HepG2 (cell line): ENCODE results near the gene IRAK1BP1. TPM values are rescaled to one million over a fixed set of nuclear protein-coding genes. Genes with fewer than 3 reads are reported as not detected.

ENCODE experiments used
- AGO1 ChIP-seq: fragments of 200-400 bp; formaldehyde crosslinking; IDR thresholded peaks from 2 replicates; pipeline ENCODE4 v1.6.1; 2017; ENCODE audit warnings: mild to moderate bottlenecking, low read depth, low read length, moderate library complexity; ENCODE audit not compliant: poor library complexity, severe bottlenecking
- ATF2 ChIP-seq: sonication (generic); formaldehyde crosslinking; IDR thresholded peaks from 2 replicates; pipeline ENCODE4 v1.4.0; 2020; ENCODE audit warnings: missing genetic modification reagents
- CEBPB ChIP-seq: IDR thresholded peaks from 2 replicates; pipeline ENCODE4 v1.6.1; 2011; ENCODE audit warnings: low read depth, low read length, improper control_type of control experiment, borderline replicate concordance
- EHMT2 ChIP-seq: fragments of 200-600 bp; sonication (generic); IDR thresholded peaks from 2 replicates; pipeline ENCODE4 v1.7.0; 2017; ENCODE audit warnings: antibody characterized with exemption, low read depth, low read length, borderline replicate concordance
- FOXC1 ChIP-seq: sonication (generic); formaldehyde crosslinking; IDR thresholded peaks from 2 replicates; pipeline ENCODE4 v1.8.0; 2022; ENCODE audit warnings: mild to moderate bottlenecking, missing genetic modification reagents, borderline replicate concordance
- HDAC6 ChIP-seq: fragments of 200-600 bp; sonication (generic); IDR thresholded peaks from 2 replicates; pipeline ENCODE4 v1.7.0; 2017; ENCODE audit warnings: mild to moderate bottlenecking, antibody characterized with exemption, low read length, low read depth
- HNF4G ChIP-seq, 2 experiments: sonication (generic) in 1 of 2; formaldehyde crosslinking in 1 of 2; IDR thresholded peaks; 2 replicates each; pipeline versions ENCODE4 v1.4.0 to v1.6.1; 2011 to 2020; ENCODE audit warnings: borderline replicate concordance in 2 of 2, low read depth in 2 of 2, mild to moderate bottlenecking in 2 of 2, low read length in 1 of 2, missing genetic modification reagents in 1 of 2, moderate library complexity in 1 of 2
- HNRNPLL ChIP-seq: fragments of 200-400 bp; formaldehyde crosslinking; IDR thresholded peaks from 2 replicates; pipeline ENCODE4 v1.6.1; 2017; ENCODE audit warnings: mild to moderate bottlenecking, low read depth, low read length; ENCODE audit not compliant: poor library complexity, severe bottlenecking
- MAX ChIP-seq: IDR thresholded peaks from 2 replicates; pipeline ENCODE4 v1.6.1; 2012; ENCODE audit warnings: inconsistent platforms
- MLLT10 ChIP-seq: sonication (generic); formaldehyde crosslinking; IDR thresholded peaks from 2 replicates; pipeline ENCODE4 v1.4.0; 2020; ENCODE audit warnings: missing genetic modification reagents
- MLXIP ChIP-seq: sonication (generic); formaldehyde crosslinking; IDR thresholded peaks from 2 replicates; pipeline ENCODE4 v1.9.0; 2021; ENCODE audit warnings: missing genetic modification reagents, borderline replicate concordance
- MYC ChIP-seq: sonication (generic); formaldehyde crosslinking; IDR thresholded peaks from 2 replicates; pipeline ENCODE4 v1.9.0; 2021; ENCODE audit warnings: missing genetic modification reagents, borderline replicate concordance
- NFKB2 ChIP-seq: sonication (generic); formaldehyde crosslinking; IDR thresholded peaks from 2 replicates; pipeline ENCODE4 v1.4.0; 2020; ENCODE audit warnings: missing genetic modification reagents, borderline replicate concordance
- TAF1 ChIP-seq: sonication (generic); formaldehyde crosslinking; IDR thresholded peaks from 2 replicates; pipeline ENCODE4 v1.4.0; 2020; ENCODE audit warnings: missing genetic modification reagents
- U2AF1 ChIP-seq: fragments of 200-400 bp; formaldehyde crosslinking; optimal IDR thresholded peaks from 2 replicates; pipeline ENCODE3; 2017; ENCODE audit warnings: mild to moderate bottlenecking, low read depth, low read length
- YEATS4 ChIP-seq: sonication (generic); formaldehyde crosslinking; IDR thresholded peaks from 2 replicates; pipeline ENCODE4 v1.4.0; 2020; ENCODE audit warnings: missing genetic modification reagents, borderline replicate concordance
- ZGPAT ChIP-seq: IDR thresholded peaks from 2 replicates; pipeline ENCODE4 v1.6.1; 2016; ENCODE audit warnings: mild to moderate bottlenecking
- ZNF230 ChIP-seq: sonication (generic); formaldehyde crosslinking; IDR thresholded peaks from 2 replicates; pipeline ENCODE4 v1.4.0; 2020; ENCODE audit warnings: mild to moderate bottlenecking, missing genetic modification reagents
- ZNF33A ChIP-seq: sonication (generic); formaldehyde crosslinking; IDR thresholded peaks from 2 replicates; pipeline ENCODE4 v1.5.1; 2020; ENCODE audit warnings: missing genetic modification reagents, mild to moderate bottlenecking, moderate library complexity, borderline replicate concordance
- ZNF550 ChIP-seq: sonication (generic); formaldehyde crosslinking; IDR thresholded peaks from 2 replicates; pipeline ENCODE4 v1.4.0; 2020; ENCODE audit warnings: mild to moderate bottlenecking, missing genetic modification reagents, borderline replicate concordance
- ZNF749 ChIP-seq: sonication (generic); formaldehyde crosslinking; IDR thresholded peaks from 2 replicates; pipeline ENCODE4 v1.8.0; 2022; ENCODE audit warnings: mild to moderate bottlenecking, missing genetic modification reagents, moderate library complexity, borderline replicate concordance
- ZNF784 ChIP-seq: sonication (generic); formaldehyde crosslinking; IDR thresholded peaks from 2 replicates; pipeline ENCODE4 v1.5.1; 2020; ENCODE audit warnings: missing genetic modification reagents, mild to moderate bottlenecking, borderline replicate concordance
- polyA plus RNA-seq, 8 experiments: library from polyadenylated mRNA; depleted of rRNA in 3 of 8; stranded (reverse) in 7 of 8; unstranded in 1 of 8; fragments of >200 nt; fragmentation: Illumina TruSeq in 4 of 8; extraction: Trizol in 4 of 8; gene quantifications; 2 replicates each; pipeline versions ENCODE4 v1.2.1 to v1.2.3, GENCODE V29; 2011 to 2016; ENCODE audit warnings: low read depth in 4 of 8, missing spikeins in 1 of 8, mixed read lengths in 1 of 8; ENCODE audit not compliant: insufficient read depth in 1 of 8
- total RNA-seq, 5 experiments: library from RNA; depleted of rRNA; stranded (reverse); fragments of >200 nt; fragmentation: Illumina TruSeq; extraction: Trizol; gene quantifications; 2 replicates each; pipeline ENCODE4 v1.2.3, GENCODE V29; 2016; ENCODE audit warnings: low read depth in 1 of 5

Gene IRAK1BP1
- total and polyA plus RNA-seq, 2 of the 13 experiments (the other 11 are each of a cell fraction or from before 2014, with no cell fraction given), result 0.86 to 1.5 TPM

- TF ChIP-seq MLXIP (no peak), ATF2 (CRISPR knock-in tag) (peak; percentile 46), ZNF550 (CRISPR knock-in tag) (no peak), HNF4G (IDR thresholded peaks at IDR 0.05; ENCODE audit: borderline replicate concordance, low read depth, low read length) (no peak), HNF4G (CRISPR knock-in tag; IDR thresholded peaks at IDR 0.05; ENCODE audit: borderline replicate concordance, low read depth) (no peak), EHMT2 (no peak), ZNF784 (CRISPR knock-in tag) (no peak), MYC (peak; percentile 57; the same call in 1 of the 2 replicates), NFKB2 (CRISPR knock-in tag) (no peak), HNRNPLL (peak; percentile 89), ZNF33A (CRISPR knock-in tag) (no peak), ZNF230 (CRISPR knock-in tag) (no peak), HDAC6 (no peak), TAF1 (CRISPR knock-in tag) (peak; percentile 47; the same call in 1 of the 2 replicates), AGO1 (no peak), ZNF749 (no peak), MLLT10 (CRISPR knock-in tag) (no peak), YEATS4 (CRISPR knock-in tag) (no peak; the same call in 1 of the 2 replicates), U2AF1 (no peak), FOXC1 (CRISPR knock-in tag) (no peak), CEBPB (no peak), MAX (peak; percentile 69), ZGPAT (CRISPR knock-in tag) (peak; percentile 71)
Observed at GRCh38 chr6:78867370-78868040, at the start of gene IRAK1BP1 (continued).
